Stimulated activated CD4-positive, alpha-beta T cell treated with anti-CD3 and anti-CD28 coated beads, Interleukin-1b, Interleukin-23, amount 100 ng/mL, for 48 hours (primary cell): ENCODE data around the gene WDR88.
"Not testable (repeated sequence)": the region's sequence is repeated elsewhere in the genome, so short reads cannot be mapped to it uniquely, and the experiment has no call there.

Experiments used
- DNase-seq: peaks from one replicate; pipeline ENCODE4 v3.0.0-alpha.2; 2020

The WDR88 gene

GRCh38 chr19:33199441-33200265 lies 67.7 kb downstream of the WDR88 start:
- no peak for DNase-seq

- no peak for DNase-seq
Observed at GRCh38 chr19:33201473-33201872, 69.6 kb downstream of the WDR88 start.

- DNase-seq: no peak
Observed at GRCh38 chr19:33201886-33202545, 70.1 kb downstream of the WDR88 start.

- no peak for DNase-seq
Observed at GRCh38 chr19:33202546-33203507, 70.9 kb downstream of the WDR88 start.

DNA sequence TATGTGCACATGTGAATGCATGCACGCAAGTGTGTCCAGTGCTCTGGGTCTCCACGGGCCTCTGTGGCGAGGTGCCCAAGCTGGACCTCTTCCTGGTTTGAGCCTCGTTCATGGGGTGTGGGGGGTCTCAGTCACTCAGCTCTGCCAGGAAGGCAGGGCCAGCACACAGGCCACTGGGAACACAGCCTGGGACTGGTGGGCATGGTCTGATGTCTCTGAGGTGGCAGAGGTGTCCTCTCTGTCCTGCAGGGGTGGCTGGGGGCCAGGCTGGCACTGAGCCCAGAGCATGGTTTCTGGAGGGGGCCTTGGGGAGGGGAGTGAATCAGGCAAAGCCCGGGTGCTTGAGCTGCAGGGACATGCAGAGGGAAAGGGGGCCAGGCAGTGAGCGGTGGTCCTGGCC lies 71.6 kb downstream of the WDR88 start:
- DNase-seq: no peak

DNA sequence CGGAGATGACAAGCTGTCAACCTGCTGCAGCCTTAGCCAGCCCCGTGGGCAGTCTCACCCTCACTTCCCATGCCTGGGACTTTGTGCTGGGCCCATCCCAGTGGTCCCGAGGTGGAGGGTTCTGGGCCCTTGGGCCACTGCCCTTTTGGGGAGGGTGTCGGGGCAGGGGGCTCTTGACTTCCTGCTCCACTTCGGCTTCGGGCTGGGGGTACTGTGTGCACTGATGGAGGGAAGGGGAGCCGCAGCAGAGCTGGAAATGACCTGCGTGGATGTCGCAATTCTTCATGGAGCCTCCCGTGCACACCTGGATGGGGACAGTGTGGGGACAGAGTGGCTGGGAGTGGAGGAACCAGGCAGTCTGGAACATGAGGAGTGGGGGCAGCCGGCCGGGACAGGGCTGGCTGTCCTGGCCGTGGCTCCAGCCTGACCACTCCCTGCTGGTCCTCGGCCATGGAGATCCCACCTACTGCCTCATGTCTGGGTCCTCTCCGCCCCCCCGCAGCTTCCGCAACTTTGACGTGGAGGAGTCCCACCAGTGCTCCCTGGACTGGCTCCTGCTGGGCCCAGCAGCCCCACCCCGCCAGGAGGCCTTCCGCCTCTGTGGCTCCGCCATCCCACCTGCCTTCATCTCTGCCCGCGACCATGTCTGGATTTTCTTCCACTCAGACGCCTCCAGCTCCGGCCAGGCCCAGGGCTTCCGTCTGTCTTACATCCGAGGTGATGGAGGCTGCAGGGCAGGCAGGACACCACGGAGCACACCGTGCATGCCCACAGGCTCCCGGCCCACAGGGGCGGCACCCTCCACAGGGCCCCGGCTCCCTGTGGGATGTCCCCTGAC lies 72.4 kb downstream of the WDR88 start:
- DNase-seq: no peak

- DNase-seq: no peak
Observed at GRCh38 chr19:33205110-33205509, 73.2 kb downstream of the WDR88 start.

- DNase-seq: no peak
Observed at GRCh38 chr19:33205531-33206260, 73.8 kb downstream of the WDR88 start.

GRCh38 chr19:33206261-33207039 lies 74.5 kb downstream of the WDR88 start:
- no peak for DNase-seq

DNA sequence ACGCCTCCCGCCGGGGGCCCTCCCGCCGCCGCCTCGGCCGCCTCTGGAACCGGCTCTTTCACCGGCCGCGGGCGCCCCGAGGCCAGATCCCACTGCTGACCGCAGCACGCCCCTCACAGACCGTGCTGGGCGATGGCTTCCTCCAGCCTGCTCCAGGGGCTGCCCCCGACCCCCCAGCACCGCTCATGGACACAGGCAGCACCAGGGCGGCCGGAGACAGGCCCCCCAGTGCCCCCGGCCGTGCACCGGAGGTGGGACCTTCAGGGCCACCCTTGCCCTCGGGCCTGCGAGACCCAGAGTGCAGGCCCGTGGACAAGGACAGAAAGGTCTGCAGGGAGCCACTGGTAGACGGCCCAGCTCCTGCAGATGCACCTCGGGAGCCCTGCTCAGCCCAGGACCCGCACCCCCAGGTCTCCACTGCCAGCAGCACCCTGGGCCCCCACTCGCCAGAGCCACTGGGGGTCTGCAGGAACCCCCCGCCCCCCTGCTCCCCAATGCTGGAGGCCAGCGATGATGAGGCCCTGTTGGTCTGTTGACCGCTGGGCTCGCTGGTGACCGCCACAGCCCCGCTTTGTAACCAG lies 75.2 kb downstream of the WDR88 start:
- DNase-seq: no peak

- DNase-seq: no peak
Observed at GRCh38 chr19:33207903-33208302, 76.0 kb downstream of the WDR88 start.

GRCh38 chr19:33208371-33208895 lies 76.5 kb downstream of the WDR88 start:
- DNase-seq: no peak

DNA sequence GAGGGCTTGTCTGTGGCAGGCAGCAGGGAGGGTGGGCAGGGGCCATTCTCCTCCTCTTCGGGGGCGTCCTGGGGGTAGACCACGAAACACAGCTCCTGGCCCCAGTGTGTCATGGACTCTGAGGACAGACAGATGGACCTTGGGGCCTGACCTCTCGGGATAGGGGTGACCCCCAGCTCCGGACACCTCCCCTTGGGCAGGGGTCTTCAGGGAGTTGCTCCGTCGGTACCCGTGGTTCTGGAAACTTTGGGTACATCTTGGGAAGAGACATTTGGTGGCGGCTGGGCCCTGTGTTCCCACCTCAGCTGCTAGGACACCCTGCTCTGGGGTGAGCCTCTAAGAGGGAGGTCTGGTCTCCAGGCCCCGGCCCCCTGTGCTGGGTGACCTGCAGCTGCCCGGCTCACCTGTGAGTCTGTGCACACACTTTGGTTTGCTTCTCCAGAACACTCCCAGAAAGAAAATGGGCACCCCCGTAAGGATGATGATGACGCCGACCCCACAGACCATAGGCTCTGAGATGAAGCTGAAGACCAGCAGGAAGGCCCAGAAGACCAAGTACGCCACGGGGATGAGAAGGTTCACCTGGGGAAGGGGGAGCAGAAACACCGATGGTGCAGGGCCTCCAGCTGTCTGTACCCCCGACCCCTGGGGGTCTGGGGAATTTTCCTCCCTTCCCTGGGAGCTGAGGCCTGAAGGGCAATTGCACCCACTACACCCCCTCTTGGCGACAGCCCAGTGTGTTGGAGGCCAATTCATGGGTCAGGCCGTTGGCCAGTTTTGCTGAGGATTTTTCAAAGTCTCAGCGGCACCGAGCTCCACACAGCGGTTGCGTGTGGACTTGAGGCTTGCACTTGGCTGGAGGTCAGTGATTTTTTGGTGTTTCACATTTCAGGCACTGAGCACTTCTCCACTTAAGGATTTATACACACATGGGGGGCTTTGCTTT lies 77.3 kb downstream of the WDR88 start:
- DNase-seq: no peak

DNA sequence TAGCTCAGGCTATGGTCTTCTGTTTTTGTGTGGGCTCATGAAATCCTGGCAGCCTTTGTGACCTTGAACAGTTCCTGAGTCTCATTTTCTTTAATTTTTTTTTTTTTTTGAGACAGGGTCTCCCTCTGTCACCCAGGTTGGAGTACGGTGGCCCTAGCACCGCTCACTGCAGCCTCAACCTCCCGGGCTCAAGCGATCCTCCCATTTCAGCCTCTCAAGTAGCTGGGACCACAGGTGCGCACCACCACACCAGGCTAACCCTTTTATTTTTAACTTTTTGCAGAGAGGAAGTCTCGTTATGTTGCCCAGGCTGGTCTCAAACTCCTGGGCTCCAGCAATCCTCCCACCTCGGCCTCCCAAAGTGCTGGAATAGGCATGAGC lies 77.9 kb downstream of the WDR88 start:
- DNase-seq: not testable (repeated sequence)

DNA sequence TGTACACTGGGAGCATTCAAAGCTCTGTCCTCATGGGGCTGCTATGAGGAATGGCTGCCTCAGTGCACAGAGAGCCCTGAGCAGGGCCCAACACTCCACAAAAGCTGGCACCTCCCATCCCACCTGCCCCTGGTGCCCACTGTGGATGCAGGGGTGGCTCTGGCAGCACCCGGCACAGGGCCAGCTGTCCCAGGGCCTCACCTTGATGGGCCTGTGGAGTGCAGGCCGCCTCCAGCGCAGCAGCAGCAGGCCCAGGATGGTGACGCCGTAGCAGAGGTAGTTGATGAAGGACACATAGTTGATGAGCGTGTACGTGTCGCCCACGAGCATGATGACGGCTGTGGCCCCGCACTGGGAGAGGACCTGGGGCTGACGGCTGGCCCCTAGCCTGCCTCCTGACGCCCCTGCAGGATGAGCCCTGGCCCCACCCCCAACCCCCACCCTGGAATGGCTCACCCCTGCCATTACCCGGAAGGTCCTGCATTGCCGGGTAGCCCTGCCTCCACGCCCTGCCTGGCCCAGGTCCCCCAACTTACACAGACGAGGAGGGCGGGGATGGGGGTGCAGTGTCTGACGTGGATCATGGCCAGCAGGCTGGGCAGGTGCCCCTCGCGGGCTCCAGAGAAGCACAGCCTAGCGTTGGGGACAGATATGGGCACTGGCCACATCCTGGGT lies 78.5 kb downstream of the WDR88 start:
- DNase-seq: no peak

GRCh38 chr19:33211794-33212435 lies 80.0 kb downstream of the WDR88 start:
- DNase-seq: no peak

- no peak for DNase-seq
Observed at GRCh38 chr19:33212436-33213172, 80.7 kb downstream of the WDR88 start.
